Ectodermal cell (in vitro differentiated cells): ENCODE results near the gene DNM2.
"Not testable (repeated sequence)": the region's sequence is repeated elsewhere in the genome, so short reads cannot be mapped to it uniquely, and the experiment has no call there.

Experiments used
- H3K27ac ChIP-seq: 2 replicates; pipeline ENCODE4 v1.7.0; 2013; ENCODE audit warnings: mild to moderate bottlenecking, low read depth, low read length; ENCODE audit not compliant: insufficient read depth, poor library complexity, severe bottlenecking
- H3K27me3 ChIP-seq: 2 replicates; pipeline ENCODE4 v1.7.0; 2013; ENCODE audit warnings: mild to moderate bottlenecking, low read length; ENCODE audit not compliant: insufficient read depth, control insufficient read depth, poor library complexity, severe bottlenecking
- H3K36me3 ChIP-seq: one replicate; pipeline ENCODE4 v1.7.0; 2013; ENCODE audit warnings: low read length; ENCODE audit not compliant: control insufficient read depth, insufficient read depth
- H3K4me1 ChIP-seq: one replicate; pipeline ENCODE4 v1.7.0; 2013; ENCODE audit warnings: low read length; ENCODE audit not compliant: control insufficient read depth, insufficient read depth
- H3K4me3 ChIP-seq: 2 replicates; pipeline ENCODE4 v1.7.0; 2013; ENCODE audit warnings: low read depth, low read length, control low read depth; ENCODE audit not compliant: insufficient read depth
- H3K9me3 ChIP-seq: 2 replicates; pipeline ENCODE4 v1.7.0; 2013; ENCODE audit warnings: mild to moderate bottlenecking, low read length, moderate library complexity; ENCODE audit not compliant: control insufficient read depth
- WGBS, 2 experiments: methylation state at CpG; one replicate each; pipeline ENCODE4 v1.1.7; 2013; ENCODE audit warnings: missing lambda C conversion rate in 2 of 2; 5-methylcytosine and 5-hydroxymethylcytosine counted together

The DNM2 gene

DNA sequence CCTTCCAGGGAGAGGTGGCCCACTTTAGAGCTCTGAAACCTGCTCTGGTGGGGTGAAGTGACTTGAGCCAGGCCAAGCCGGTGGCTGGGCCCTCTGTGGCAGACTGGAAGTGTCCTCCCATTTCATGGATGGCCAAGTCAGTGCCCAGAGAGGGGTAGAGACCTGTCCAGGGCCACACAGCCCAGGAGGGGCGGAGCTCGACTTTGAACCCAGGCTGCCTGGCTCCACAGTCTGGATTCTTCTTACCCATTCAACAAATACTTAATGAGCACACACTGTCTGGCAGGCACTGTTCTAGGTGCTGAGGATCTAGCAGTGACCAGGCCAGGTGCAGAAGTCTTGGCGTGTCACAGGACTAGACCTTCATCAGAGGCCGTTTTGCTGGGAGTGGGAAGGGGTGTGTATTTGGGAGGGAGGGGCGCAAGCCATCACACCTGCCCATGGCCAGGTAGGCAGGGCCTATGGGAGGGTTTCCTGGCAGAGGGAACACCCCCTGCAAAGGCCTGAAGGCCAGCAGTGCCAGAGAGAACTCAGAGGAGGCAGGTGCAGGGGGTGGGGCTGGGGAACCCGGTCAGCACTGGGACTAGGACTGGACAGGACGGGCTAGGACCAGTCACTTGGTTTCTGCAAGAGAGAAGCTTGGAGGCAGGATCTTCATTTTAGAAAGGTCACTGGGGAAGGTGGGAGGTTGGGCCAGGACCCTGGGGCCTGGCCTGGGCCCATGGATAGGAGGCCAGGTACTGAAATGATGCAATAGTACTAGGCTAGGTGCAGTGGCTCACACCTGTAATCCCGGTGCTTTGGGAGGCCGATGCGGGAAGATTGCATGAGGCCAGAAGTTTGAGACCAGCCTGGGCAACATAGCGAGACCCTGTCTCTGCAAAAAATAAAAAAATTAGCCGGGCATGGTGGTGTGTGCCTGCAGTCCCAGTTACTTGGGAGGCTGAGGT is 31.8 kb downstream of the DNM2 start:
- 92 to 94% methylated on average over 13 of the region's 13 CpGs for WGBS, 2 experiments
- Histone ChIP-seq H3K36me3 (no peaks in the 10 kb centered on the region), H3K4me3 (no peak overlapping the region), H3K27me3 (no peaks in the 10 kb centered on the region), H3K4me1 (no peaks in the 10 kb centered on the region), H3K27ac (no peak overlapping the region), H3K9me3 (no peaks in the 10 kb centered on the region)

DNA sequence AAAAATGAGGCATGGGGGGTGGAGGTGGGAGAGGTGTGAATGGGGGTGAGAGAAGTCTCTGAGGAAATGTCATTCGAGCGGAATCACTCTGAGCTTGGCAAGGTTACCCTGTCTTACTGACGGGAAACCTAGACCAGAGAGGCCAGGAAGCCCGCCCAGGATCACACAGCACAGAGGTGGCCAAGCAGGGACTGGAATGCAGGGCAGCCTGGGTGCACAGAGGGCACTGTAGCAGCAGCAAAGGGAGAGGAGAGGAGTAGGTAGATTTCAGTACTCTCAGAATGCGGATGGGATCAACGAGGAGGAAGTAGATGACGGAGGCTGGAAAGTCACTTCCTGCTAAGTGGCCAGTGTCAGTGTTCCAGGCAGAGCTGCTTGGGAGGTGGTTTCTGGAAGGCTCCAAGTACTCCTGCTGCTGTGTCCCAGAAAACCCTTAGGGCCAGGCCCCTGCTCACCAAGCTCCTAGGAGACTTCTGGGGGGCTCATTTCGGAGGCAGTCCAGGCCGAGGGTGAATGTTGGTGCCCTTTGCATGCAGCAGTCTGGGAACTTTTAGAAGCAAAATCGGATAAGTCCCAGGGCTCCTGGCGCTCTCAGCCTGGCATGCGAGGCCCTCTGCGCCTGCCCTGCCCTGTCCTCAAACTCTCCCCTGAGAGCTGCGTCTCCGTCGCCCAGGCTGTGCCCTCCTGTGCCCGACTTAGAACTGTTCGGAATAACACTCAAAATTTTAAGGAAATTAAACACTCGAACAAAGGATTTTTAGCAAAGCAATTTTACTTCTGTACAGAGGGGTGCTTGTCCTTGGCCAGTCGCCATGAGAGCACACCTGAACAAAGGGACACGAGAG is 33.5 kb downstream of the DNM2 start:
- Histone ChIP-seq H3K4me3 (no peak overlapping the region), H3K4me1 (no peaks in the 10 kb centered on the region), H3K36me3 (no peaks in the 10 kb centered on the region), H3K27me3 (no peaks in the 10 kb centered on the region), H3K9me3 (no peaks in the 10 kb centered on the region), H3K27ac (no peak overlapping the region)
- 91% methylated on average over 21 of the region's 21 CpGs for WGBS, 2 experiments

DNA sequence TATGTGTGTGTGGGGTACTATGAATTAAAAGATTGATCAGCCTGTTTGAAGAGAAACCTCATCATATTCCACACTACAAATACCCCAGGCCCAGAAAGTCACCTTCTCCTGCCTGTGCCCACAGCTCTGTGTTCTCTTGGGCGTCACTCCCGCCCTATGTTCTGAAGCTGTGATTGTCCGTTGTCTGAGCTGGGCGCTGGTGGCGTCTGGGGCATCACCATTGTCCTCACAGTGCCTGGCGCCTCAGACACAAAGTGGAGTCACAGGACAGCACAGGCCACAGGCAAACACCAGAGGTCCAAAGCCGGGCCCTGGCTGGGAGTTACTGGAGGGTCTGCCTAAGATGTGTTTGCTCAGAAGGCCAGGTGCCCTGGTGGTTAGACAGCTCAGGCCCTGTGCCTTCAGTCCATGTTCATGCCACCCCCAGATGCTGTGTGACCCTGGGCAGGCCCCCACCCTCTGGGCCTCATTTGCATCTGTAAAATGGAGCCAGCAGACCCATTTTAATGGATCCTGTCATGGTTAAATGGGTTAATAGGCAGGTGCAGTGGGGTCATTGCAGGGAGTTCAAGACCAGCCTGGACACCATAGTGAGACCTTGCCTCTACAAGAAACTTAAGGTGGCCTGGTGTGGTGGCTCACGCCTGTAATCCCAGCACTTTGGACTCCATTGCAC is 34.5 kb downstream of the DNM2 start:
- no peaks in the 10 kb centered on the region for H3K36me3 ChIP-seq
- H3K9me3 ChIP-seq: no peaks in the 10 kb centered on the region
- H3K27ac ChIP-seq: no peak overlapping the region
- no peaks in the 10 kb centered on the region for H3K27me3 ChIP-seq
- no peaks in the 10 kb centered on the region for H3K4me1 ChIP-seq
- H3K4me3 ChIP-seq: no peak overlapping the region
- WGBS, 2 experiments: 92 to 95% methylated on average over 8 of the region's 8 CpGs

DNA sequence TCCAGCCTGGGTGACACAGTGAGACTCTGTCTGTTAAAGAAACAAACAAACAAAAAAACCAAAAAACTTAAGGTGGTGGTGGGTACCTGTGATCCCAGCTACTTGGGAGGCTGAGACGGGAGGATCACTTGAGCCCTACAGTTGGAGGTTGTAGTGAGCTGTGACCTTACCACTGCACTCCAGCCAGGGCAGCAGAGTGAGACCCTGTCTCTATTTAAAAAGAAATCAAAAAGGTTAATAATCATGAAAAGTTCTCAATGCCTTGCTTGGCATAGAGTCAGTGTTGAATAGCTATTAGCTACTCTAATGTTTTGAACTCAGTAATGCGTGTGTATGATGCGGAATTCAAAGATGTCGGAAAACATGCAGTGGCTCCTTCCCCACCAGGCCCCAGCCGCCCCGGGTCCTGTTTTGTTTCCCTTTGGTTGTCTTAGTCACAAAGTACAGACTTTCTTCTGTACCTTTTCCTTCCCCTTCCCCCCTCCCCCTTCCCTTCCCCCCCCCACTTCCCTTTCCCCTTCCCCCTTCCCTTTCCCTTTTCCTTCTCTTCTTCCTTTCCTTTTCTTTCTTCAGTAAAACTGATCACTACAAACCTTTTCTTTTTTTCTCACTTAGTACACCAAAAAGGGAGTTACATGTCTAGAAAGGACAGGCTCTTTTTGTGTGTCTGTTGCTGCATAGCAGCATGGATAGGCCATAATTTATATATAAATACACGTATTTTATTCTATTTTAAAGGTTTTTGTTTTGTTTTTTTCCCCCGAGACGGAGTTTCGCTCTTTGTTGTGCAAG is 35.2 kb downstream of the DNM2 start:
- no peaks in the 10 kb centered on the region for H3K27me3 ChIP-seq
- H3K9me3 ChIP-seq: no peaks in the 10 kb centered on the region
- 92 to 94% methylated on average over 10 of the region's 10 CpGs for WGBS, 2 experiments
- no peaks in the 10 kb centered on the region for H3K4me1 ChIP-seq
- H3K36me3 ChIP-seq: no peaks in the 10 kb centered on the region
- H3K4me3 ChIP-seq: no peak overlapping the region
- H3K27ac ChIP-seq: no peak overlapping the region

DNA sequence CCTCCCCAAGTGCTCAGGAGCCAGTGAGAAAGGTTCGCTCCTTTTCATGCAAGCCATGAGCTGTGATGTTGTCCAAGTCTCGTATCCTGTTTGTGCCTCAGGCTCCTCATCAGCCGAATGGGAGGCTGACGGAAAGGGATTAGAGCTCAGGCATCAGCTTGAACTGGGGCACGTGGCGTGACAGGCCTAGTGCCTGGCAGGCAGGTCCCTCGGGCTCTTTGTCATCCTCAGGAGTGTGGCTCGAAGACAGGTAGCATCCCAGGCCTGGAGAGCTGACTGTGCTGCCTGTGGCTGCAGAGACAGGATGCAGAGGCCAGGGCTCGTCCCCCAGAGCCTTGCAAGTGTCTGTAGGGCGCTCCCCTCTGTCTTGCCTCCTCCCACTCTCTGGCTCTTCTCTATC is 38.5 kb downstream of the DNM2 start:
- no peak overlapping the region for H3K27ac ChIP-seq
- H3K4me3 ChIP-seq: no peak overlapping the region
- no peaks in the 10 kb centered on the region for H3K27me3 ChIP-seq
- 79% methylated on average over 10 of the region's 10 CpGs for WGBS, 2 experiments
- peaks cover 4% of the 10 kb centered on the region for H3K36me3 ChIP-seq
- no peaks in the 10 kb centered on the region for H3K4me1 ChIP-seq
- no peaks in the 10 kb centered on the region for H3K9me3 ChIP-seq

DNA sequence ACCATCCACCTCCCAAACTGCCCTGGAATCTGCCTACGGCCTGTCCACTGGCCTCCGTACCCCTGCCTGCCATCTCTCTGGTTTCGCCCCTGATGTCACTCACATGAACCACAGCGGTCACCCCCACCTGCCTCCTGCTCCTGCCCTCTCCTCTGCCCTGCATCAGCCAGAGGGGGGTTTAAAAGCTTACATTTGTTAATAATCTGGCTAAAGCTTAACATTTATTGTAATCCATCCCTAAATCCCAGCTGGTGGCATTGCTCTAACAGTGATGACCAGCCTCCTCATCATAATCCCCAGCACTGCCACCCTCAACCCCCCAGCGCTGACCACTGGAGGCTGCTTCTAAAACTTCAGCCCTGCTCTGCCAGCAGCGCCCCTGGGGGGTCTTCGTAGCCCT is 38.9 kb downstream of the DNM2 start:
- peaks cover 6% of the 10 kb centered on the region for H3K36me3 ChIP-seq
- H3K9me3 ChIP-seq: no peaks in the 10 kb centered on the region
- H3K4me3 ChIP-seq: no peak overlapping the region
- 89% methylated on average over 7 of the region's 7 CpGs for WGBS, 2 experiments
- H3K4me1 ChIP-seq: no peaks in the 10 kb centered on the region
- H3K27me3 ChIP-seq: no peaks in the 10 kb centered on the region
- H3K27ac ChIP-seq: no peak overlapping the region

DNA sequence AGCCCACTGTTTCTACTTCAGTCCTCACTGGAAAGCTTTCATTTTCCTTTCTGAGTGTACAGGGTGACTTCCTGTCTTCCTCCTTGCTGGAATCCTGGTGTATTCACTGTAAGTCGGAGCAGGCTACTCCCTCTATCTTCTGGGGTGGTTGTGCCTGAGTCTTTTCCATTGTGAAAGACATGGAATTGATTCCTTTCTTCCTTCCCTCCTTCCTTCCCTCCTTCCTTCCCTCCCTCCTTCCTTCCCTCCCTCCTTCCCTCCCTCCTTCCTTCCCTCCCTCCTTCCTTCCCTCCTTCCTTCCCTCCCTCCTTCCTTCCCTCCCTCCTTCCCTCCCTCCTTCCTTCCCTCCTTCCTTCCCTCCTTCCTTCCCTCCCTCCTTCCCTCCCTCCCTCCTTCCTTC is 40.2 kb downstream of the DNM2 start:
- not testable (repeated sequence) for H3K36me3 ChIP-seq, H3K27ac ChIP-seq, H3K4me1 ChIP-seq, H3K9me3 ChIP-seq, H3K27me3 ChIP-seq, H3K4me3 ChIP-seq
- 100% methylated on average over 1 of the region's 1 CpG for WGBS, 2 experiments

DNA sequence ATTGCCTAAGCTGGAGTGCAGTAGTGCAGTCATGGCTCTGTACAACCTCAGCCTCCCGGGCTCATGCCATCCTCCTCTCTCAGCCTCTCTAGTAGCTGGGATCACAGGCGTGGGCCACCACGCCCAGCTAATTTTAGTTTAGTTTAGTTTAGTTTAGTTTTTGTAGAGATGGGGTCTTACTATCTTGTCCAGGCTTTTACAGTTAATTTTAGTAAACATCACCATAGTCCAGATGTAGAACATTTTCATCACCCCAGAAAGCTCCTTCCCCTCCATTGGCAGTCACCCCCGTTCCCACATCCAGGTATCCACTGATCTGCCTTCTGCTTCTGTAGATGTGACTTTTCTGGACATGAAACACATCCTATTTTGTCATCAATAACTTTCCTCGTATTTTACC is 41.1 kb downstream of the DNM2 start:
- peaks cover 6% of the 10 kb centered on the region for H3K36me3 ChIP-seq
- H3K27me3 ChIP-seq: no peaks in the 10 kb centered on the region
- no peaks in the 10 kb centered on the region for H3K4me1 ChIP-seq
- 93 to 94% methylated on average over 2 to 4 of the region's 5 CpGs for WGBS, 2 experiments
- H3K27ac ChIP-seq: no peak overlapping the region
- no peak overlapping the region for H3K4me3 ChIP-seq
- H3K9me3 ChIP-seq: no peaks in the 10 kb centered on the region

DNA sequence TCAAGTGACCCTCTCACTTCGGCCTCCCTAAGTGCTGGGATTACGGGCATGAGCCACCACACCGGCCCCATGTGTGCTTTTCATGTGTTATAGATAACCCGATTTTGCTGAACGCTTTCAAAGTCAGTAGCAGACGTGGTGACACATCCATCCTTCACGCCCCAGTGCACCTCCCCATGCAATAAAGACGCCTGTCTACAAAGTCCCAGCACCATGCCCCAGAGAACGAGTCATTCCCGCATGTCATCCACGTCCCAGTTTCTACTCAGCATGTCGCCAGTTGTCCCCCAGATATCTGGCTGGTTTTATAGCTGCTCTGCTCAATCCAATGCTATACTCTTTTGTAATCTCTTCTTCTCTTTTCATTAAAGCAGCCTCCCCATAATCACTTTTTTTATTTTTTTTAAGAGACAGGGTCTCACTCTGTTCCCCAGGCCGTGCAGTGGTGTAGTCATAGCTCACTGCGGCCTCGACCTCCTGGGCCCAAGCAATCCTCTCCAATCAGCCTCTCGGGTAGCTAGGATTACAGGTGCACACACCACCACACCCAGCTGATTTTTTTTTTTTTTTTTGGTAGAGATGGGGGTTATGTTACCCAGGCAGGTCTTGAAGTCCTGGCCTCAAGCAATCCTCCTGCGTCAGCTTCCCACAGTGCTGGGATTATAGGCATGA is 42.5 kb downstream of the DNM2 start:
- WGBS, 2 experiments: 90 to 94% methylated on average over 15 to 17 of the region's 17 CpGs

More for the DNA sequence above, 42.5 kb downstream of the DNM2 start:
- no peaks in the 10 kb centered on the region for H3K4me1 ChIP-seq
- no peak overlapping the region for H3K4me3 ChIP-seq
- peaks cover 6% of the 10 kb centered on the region for H3K36me3 ChIP-seq
- no peak overlapping the region for H3K27ac ChIP-seq
- no peaks in the 10 kb centered on the region for H3K9me3 ChIP-seq
- H3K27me3 ChIP-seq: no peaks in the 10 kb centered on the region
